Measurements from ENCODE around the gene CD9.

- TF ChIP-seq POLR2A (IDR thresholded peaks at IDR 0.05; ENCODE audit: low read length) (no peak), GATA1 (IDR thresholded peaks at IDR 0.05; ENCODE audit: low read depth, low read length) (no peak)
These were observed 35.9 kb downstream of the CD9 start for GRCh38 chr12:6235906-6236640.

Data from erythroblast (primary cell).